Measurements from ENCODE around the gene RBCK1.

DNA sequence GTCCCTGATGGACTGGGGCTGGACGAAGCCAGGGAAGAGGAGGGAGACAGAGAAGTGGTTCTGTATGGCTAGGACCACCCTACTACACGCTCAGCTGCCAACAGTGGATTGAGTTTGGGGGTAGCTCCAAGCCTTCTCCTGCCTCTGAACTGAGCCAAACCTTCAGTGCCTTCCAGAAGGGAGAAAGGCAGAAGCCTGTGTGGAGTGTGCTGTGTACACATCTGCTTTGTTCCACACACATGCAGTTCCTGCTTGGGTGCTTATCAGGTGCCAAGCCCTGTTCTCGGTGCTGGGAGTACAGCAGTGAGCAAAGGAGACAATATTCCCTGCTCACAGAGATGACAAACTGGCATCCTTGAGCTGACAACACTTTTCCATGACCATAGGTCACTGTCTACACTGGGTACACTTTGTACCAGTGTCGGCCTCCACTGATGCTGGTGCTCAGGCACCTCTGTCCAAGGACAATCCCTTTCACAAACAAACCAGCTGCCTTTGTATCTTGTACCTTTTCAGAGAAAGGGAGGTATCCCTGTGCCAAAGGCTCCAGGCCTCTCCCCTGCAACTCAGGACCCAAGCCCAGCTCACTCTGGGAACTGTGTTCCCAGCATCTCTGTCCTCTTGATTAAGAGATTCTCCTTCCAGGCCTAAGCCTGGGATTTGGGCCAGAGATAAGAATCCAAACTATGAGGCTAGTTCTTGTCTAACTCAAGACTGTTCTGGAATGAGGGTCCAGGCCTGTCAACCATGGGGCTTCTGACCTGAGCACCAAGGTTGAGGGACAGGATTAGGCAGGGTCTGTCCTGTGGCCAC lies 11.3 kb upstream of the RBCK1 start:
- no peak for TF ChIP-seq EZH2 (IDR thresholded peaks at IDR 0.05; ENCODE audit: insufficient read depth, poor library complexity, severe bottlenecking)
- no peak for TF ChIP-seq EZH2phosphoT487 (IDR thresholded peaks at IDR 0.05; ENCODE audit: insufficient read depth, low read depth)

All from GM23248 (cell line).